Retinal pigment epithelial cell (primary cell): ENCODE data around the gene UTS2R.

ENCODE experiments used
- DNase-seq: peaks from one replicate; pipeline ENCODE4 v3.0.0-alpha.2; 2010; ENCODE audit warnings: low read depth
- H3K4me3 ChIP-seq: 2 replicates; pipeline ENCODE4 v1.5.1; 2011; ENCODE audit warnings: mild to moderate bottlenecking, low read length, control low read depth, moderate library complexity
- CTCF ChIP-seq: conservative IDR thresholded peaks from 2 replicates; pipeline ENCODE4 v1.5.1; 2011; ENCODE audit warnings: low read depth, low read length, control low read depth, inconsistent platforms

UTS2R gene

DNA sequence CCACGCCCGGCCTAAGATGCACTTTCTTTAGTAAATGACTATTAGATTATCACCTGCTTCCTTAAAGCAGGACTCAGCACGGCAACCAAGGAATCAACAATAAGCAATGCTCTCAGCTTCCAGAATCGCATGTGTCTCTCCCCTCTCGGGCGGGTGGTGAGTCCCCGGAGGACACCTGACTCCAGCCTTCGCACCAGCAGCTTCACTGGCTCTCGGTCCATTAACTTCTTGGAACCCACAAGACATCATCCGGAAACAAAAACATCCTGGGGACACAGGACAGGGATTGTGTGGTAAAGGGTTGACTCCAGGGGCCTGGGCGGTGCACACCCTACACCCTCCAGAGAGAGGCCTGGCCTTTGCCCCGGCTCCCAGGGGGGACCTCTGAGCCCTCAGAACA lies 22.7 kb downstream of the UTS2R start:
- no peak for DNase-seq
- no peak for TF ChIP-seq CTCF
- H3K4me3 ChIP-seq, result no peak overlapping the region

DNA sequence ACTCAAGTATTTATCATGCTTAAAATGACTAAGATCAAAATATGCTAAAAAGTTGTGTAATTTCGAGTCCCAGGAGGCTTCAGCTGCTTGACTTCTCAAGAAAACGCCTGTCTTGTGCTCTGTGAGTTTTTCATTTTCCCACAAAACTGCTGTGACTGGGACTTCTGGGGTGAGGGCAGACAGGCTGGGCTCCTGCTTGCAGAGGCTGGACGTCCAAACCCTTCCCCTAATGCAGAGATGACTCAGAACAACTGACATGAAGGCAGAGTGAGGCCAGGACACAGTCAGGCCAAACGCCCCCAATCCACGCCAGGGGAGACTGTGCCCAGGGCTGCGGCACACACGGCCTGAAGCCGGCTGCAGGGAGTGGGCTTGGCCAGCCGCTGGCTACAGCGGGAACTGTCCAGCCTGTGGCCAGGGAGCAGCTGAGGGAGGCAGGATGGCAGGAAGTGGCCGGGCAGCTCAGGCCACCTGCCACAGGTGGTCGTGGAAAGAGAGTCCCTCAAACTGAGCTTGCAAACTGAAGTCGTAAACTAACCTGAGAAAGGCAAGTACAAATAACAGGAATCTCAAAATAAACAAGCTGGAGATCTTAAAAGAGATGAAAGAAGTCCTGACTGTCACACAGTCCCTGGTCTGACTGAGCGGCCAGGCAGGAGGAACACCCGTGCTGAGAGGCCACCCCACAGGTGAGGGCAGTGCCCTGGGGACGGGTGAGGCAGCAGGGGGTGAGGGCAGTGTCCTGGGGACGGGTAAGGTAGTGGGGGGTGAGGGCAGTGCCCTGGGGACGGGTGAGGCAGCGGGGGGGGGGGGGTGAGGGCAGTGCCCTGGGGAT lies 25.3 kb downstream of the UTS2R start:
- no peak overlapping the region for H3K4me3 ChIP-seq
- no peak for DNase-seq
- TF ChIP-seq CTCF, result no peak

DNA sequence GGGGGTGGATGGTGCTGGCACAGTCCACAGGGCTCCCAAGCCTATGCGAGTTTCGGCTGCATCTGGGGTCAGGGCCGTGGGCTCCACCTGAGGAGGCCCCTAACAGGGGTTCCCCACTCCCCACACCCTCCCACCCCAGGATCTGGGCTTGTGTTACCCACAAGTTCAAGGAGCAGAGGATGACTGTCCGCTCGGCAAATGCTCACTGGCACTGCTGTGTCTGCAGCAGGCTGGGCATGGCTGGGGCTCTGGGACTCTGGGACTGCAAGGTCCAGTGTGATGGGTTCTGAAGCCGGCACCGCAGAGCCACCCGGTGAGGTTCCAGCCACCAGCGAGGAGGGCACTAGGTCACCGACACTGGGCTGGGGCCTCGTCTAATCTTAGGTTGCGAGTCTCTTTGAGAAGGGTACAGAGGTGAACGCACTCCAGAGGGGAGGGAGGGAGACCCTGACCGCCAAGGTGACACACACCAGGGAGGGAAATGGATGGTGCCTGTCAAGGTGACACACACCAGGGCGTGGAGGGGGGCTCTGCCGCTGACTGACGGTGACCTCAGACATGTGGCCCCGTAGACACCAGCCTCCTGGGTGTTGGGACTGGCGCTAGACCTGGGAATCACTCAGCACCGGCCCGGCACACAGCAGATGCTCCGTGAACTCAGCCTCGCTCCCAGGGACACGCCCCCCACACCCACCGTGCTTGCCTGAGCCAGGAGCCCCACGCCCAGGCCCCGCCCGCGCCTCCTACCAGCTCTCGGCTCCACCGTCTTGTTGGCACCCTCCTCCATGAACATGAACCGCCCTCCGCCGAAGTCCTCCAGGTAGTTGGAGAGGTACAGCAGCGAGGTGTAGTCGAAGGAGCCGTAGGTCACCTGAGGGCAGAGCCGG lies 26.1 kb downstream of the UTS2R start:
- DNase-seq, result no peak
- H3K4me3 ChIP-seq, result no peak overlapping the region
- TF ChIP-seq CTCF, result no peak

DNA sequence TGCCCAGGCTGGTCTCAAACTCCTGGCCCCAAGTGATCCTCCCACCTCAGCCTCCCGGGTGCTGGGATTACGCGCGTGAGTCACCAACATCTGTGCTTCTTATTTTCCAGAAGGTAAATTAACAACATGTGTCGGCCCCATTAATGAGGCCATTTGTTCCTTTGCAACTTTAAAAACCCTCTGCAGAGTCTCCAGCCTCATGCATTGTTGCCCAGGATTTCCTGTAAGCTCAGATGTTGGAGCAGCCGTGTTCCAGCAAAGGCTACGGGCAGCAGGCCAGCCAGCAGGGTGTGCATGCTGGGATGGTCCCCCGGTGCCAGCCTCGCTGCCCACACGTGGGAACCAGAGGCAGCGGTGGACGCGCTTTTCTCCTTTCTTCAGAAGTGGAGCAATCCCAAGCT lies 27.5 kb downstream of the UTS2R start:
- DNase-seq, result no peak
- no peak for TF ChIP-seq CTCF
- no peak overlapping the region for H3K4me3 ChIP-seq

- TF ChIP-seq CTCF, result no peak
- no peak for DNase-seq
These were observed 28.1 kb downstream of the UTS2R start for GRCh38 chr17:82399601-82400101.

DNA sequence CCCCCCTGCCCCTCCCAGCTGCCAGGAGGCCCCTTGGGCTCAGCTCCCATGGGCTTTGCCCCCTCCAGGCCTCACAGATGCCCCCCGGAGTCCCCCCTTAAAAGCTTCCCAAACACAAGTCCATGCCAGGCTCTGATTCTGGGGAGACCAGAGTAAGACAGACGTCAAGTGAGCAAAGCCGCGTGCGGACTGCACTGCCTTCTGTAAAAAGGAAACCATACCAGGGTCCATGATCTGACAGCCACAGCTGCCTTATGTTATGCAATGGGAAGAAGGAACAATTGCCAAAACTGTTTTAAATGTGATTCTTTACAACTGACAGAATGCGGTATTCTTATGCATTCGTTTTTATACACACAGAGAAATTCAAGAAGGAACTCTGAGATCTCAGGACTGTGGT lies 28.6 kb downstream of the UTS2R start:
- no peak for TF ChIP-seq CTCF
- H3K4me3 ChIP-seq, result no peak overlapping the region
- no peak for DNase-seq

More at GRCh38 chr17:82399601-82400101, 28.1 kb downstream of the UTS2R start:
- H3K4me3 ChIP-seq, result no peak overlapping the region
